Measurements from ENCODE around the gene DCST1.

Gene DCST1

DNA sequence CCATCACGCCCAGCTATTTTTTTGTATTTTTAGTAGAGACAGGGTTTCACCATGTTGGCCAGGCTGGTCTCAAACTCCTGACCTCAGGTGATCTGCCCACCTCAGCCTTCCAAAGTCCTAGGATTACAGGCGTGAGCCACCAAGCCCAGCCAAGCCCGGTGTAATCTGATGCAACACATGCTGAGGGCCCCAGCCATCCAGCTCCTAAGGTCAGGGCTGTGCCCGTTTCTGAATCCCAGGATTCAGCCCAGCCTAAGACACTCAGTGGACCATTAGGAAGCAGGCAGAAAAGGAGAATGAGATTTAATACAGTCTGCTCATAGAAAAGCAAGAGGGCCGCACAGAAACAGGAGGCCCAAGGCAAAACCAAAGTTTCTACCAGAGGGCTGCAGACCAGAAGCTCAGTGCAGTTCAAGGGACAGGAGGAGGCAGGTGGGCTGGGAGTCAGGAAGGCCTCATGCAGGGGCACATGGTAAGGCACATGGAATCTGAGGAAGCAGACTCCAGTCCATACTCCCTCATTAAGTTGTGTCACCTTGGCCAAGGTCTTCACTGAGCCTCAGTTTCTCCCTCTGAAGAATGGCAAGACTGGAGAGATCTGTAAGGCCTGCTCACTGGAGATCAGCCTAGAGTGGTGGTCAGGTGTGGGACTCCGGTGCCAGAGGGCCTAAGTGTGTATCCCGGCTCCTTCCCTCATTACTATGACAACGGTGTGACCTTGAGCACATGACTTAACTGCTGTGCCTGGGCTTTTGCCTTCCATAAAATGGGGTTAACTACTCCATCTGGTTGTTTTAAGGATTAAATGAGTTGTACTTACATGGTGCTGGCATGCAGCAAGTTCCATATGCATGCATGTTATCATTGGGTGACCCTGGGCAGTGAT, 15.1 kb downstream of the DCST1 start:
- TF ChIP-seq, protein P1, sequence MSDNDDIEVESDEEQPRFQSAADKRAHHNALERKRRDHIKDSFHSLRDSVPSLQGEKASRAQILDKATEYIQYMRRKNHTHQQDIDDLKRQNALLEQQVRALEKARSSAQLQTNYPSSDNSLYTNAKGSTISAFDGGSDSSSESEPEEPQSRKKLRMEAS (IDR thresholded peaks at IDR 0.05), result no peak
- TF ChIP-seq YY1 (IDR thresholded peaks at IDR 0.05; ENCODE audit: low read depth) (no peak), FOXM1 (IDR thresholded peaks at IDR 0.05; ENCODE audit: borderline replicate concordance, low read depth) (no peak), CEBPB (IDR thresholded peaks at IDR 0.05) (no peak), EP300 (IDR thresholded peaks at IDR 0.05; ENCODE audit: borderline replicate concordance) (no peak), ZBTB7A (IDR thresholded peaks at IDR 0.05; ENCODE audit: low read depth) (no peak), EGR1 (IDR thresholded peaks at IDR 0.05) (no peak), CREB1 (IDR thresholded peaks at IDR 0.05; ENCODE audit: low read depth) (no peak), TEAD4 (IDR thresholded peaks at IDR 0.05) (no peak), RAD21 (IDR thresholded peaks at IDR 0.05; ENCODE audit: low read depth) (no peak), NFIC (IDR thresholded peaks at IDR 0.05) (no peak)
- TF ChIP-seq, protein P2, sequence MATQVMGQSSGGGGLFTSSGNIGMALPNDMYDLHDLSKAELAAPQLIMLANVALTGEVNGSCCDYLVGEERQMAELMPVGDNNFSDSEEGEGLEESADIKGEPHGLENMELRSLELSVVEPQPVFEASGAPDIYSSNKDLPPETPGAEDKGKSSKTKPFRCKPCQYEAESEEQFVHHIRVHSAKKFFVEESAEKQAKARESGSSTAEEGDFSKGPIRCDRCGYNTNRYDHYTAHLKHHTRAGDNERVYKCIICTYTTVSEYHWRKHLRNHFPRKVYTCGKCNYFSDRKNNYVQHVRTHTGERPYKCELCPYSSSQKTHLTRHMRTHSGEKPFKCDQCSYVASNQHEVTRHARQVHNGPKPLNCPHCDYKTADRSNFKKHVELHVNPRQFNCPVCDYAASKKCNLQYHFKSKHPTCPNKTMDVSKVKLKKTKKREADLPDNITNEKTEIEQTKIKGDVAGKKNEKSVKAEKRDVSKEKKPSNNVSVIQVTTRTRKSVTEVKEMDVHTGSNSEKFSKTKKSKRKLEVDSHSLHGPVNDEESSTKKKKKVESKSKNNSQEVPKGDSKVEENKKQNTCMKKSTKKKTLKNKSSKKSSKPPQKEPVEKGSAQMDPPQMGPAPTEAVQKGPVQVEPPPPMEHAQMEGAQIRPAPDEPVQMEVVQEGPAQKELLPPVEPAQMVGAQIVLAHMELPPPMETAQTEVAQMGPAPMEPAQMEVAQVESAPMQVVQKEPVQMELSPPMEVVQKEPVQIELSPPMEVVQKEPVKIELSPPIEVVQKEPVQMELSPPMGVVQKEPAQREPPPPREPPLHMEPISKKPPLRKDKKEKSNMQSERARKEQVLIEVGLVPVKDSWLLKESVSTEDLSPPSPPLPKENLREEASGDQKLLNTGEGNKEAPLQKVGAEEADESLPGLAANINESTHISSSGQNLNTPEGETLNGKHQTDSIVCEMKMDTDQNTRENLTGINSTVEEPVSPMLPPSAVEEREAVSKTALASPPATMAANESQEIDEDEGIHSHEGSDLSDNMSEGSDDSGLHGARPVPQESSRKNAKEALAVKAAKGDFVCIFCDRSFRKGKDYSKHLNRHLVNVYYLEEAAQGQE (IDR thresholded peaks at IDR 0.05; ENCODE audit: low read depth), result no peak

DNA sequence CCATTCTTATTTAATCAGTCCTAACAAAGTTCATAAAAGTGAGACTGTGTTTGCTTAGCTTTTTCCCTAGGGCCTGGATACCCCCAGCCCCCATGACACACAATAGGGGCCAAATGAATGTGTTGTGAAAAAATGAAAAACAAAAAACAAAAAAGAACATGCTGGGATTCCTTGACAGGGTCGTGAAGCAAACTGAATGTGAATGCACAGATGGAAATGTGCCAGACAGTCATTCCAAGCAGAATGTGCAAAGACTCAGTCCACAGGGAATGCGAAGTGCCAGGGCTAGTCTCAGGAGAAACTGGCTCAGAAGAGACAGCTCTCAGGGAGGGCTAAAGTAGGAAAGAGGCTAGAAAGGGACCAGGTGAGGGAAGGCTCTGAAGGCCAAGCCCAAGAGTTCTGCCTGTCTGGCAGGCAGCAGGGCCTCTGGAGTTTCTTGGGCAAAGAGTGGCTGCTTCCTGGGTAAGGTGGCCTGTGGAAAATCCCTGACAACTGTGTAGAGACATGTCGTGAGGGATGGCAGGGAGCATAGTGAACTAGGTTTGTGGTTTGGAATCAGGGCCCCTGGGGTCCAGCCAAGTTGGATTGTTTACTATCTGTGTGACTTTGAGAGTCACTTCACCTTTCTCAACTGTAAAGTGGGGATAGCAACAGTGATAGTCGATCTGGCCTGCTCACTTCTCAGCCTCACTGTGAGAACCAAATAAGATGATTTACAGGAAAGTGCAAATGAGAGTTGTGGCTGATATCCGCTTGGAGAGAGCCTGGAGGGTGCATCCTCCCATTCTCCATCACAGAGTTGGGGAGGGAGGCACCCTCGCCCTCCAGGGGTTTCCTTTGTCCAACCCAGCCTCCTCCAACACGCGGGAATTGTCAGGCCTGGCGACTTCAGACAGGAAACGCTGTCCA, 16.3 kb downstream of the DCST1 start:
- TF ChIP-seq NFIC (IDR thresholded peaks at IDR 0.05) (no peak), CEBPB (IDR thresholded peaks at IDR 0.05) (no peak), YY1 (IDR thresholded peaks at IDR 0.05; ENCODE audit: low read depth) (no peak), ZBTB7A (IDR thresholded peaks at IDR 0.05; ENCODE audit: low read depth) (no peak), TEAD4 (IDR thresholded peaks at IDR 0.05) (no peak), FOXM1 (IDR thresholded peaks at IDR 0.05; ENCODE audit: borderline replicate concordance, low read depth) (no peak), TCF12 (IDR thresholded peaks at IDR 0.05; ENCODE audit: low read depth) (no peak)
- TF ChIP-seq, protein P1 (IDR thresholded peaks at IDR 0.05), result no peak

DNA sequence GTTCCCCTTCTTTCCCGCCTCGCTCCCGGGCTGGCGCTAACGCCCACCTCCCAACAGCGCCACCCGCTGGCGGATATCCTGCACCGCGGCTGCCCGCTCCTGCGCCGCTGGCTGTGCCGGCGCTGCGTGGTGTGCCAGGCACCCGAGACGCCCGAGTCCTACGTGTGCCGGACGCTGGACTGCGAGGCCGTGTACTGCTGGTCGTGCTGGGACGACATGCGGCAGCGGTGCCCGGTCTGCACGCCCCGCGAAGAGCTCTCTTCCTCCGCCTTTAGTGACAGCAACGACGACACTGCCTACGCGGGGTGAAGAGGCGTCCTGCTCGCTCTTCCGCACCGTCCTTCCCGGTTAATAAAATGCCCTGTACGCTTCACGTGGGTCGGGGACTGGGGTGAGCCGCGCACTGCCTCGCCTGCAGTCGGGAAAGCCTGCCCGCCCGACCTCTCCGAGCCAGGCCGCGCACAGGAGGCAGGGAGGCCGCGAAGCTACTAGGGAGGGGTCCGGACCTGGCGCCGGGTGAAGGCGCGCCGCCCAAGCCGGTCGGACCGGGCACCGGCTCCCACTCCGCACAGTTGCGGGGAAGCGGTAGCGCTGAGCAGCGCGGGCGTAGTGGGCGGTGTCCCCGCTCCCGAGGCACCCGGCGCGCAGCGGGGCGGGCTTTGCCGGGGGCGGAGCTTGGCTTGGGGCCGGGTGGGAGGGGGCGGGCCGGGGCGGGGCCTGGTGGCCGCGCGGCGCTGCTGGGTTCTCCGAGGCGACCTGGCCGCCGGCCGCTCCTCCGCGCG, 17.1 kb downstream of the DCST1 start, which contains the start of gene ADAM15:
Gene ADAM15, plus strand, starts transcription at position 757 of the 782 bp plus-strand sequence. CDS start 71 bp downstream, outside the sequence.
- TF ChIP-seq FOXM1 (IDR thresholded peaks at IDR 0.05; ENCODE audit: borderline replicate concordance, low read depth) (no peak), TEAD4 (IDR thresholded peaks at IDR 0.05) (peak; percentile 31; the same call in 1 of the 2 replicates), EGR1 (IDR thresholded peaks at IDR 0.05) (peak; percentile 75), CEBPB (IDR thresholded peaks at IDR 0.05) (peak; percentile 5; the same call in 1 of the 2 replicates), EP300 (IDR thresholded peaks at IDR 0.05; ENCODE audit: borderline replicate concordance) (peak; percentile 52; the same call in 1 of the 2 replicates), TCF12 (IDR thresholded peaks at IDR 0.05; ENCODE audit: low read depth) (no peak; the same call in 1 of the 2 replicates), ZBTB7A (IDR thresholded peaks at IDR 0.05; ENCODE audit: low read depth) (peak; percentile 79; the same call in 1 of the 2 replicates), YY1 (IDR thresholded peaks at IDR 0.05; ENCODE audit: low read depth) (peak; percentile 57), RAD21 (IDR thresholded peaks at IDR 0.05; ENCODE audit: low read depth) (peak; percentile 55), TAF1 (IDR thresholded peaks at IDR 0.05; ENCODE audit: low read depth) (no peak; the same call in none of the 2 replicates), CREB1 (IDR thresholded peaks at IDR 0.05; ENCODE audit: low read depth) (no peak)
- TF ChIP-seq, protein P2 (IDR thresholded peaks at IDR 0.05; ENCODE audit: low read depth), result peak; percentile 34; the same call in 1 of the 2 replicates
- TF ChIP-seq, protein P1 (IDR thresholded peaks at IDR 0.05), result peak; percentile 96
- TF ChIP-seq, protein P3, sequence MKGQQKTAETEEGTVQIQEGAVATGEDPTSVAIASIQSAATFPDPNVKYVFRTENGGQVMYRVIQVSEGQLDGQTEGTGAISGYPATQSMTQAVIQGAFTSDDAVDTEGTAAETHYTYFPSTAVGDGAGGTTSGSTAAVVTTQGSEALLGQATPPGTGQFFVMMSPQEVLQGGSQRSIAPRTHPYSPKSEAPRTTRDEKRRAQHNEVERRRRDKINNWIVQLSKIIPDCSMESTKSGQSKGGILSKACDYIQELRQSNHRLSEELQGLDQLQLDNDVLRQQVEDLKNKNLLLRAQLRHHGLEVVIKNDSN (IDR thresholded peaks at IDR 0.05), result peak; percentile 51; the same call in 1 of the 2 replicates

DNA sequence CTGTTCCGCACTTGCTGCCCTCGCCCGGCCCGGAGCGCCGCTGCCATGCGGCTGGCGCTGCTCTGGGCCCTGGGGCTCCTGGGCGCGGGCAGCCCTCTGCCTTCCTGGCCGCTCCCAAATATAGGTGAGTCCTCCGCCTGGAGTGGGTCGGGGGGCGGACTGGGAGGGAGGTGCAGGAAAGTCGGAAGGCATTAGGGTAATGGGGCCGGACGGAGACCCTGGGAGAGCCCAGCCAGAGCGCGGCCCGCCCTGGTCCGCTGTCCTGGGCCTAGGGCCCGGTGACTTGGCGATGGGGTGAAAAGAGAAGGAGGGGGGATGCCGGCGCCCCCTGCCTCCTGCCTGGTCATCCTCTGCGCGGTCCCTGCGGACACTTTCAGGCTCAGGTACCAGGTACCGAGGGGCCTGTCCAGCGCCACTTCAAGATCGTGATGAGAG, 17.7 kb downstream of the DCST1 start:
- TF ChIP-seq TEAD4 (IDR thresholded peaks at IDR 0.05) (no peak), YY1 (IDR thresholded peaks at IDR 0.05; ENCODE audit: low read depth) (no peak), NFIC (IDR thresholded peaks at IDR 0.05) (no peak; the same call in 1 of the 2 replicates), FOXM1 (IDR thresholded peaks at IDR 0.05; ENCODE audit: borderline replicate concordance, low read depth) (no peak), EGR1 (IDR thresholded peaks at IDR 0.05) (no peak), TCF12 (IDR thresholded peaks at IDR 0.05; ENCODE audit: low read depth) (no peak; the same call in 1 of the 2 replicates), CREB1 (IDR thresholded peaks at IDR 0.05; ENCODE audit: low read depth) (no peak), EP300 (IDR thresholded peaks at IDR 0.05; ENCODE audit: borderline replicate concordance) (no peak), TAF1 (IDR thresholded peaks at IDR 0.05; ENCODE audit: low read depth) (no peak; the same call in none of the 2 replicates), ZBTB7A (IDR thresholded peaks at IDR 0.05; ENCODE audit: low read depth) (peak; percentile 56; the same call in 1 of the 2 replicates)
- TF ChIP-seq, protein P2 (IDR thresholded peaks at IDR 0.05; ENCODE audit: low read depth), result no peak
- TF ChIP-seq, protein P1 (IDR thresholded peaks at IDR 0.05), result 0 out of 2 replicates have a peak, but pooled peaks have one; percentile 14

All from Ishikawa (cell line).